HG03060 (cell line): ENCODE results near the gene MMP19.
"Not testable (repeated sequence)": the region's sequence is repeated elsewhere in the genome, so short reads cannot be mapped to it uniquely, and the experiment has no call there.

Source experiments
- ATAC-seq: cut with Tn5 transposase; IDR thresholded peaks from one replicate; pipeline ENCODE4 v1.9.1; 2021; ENCODE audit warnings: low read depth, moderate number of reproducible peaks; ENCODE audit not compliant: unreplicated experiment

MMP19 gene, protein sequence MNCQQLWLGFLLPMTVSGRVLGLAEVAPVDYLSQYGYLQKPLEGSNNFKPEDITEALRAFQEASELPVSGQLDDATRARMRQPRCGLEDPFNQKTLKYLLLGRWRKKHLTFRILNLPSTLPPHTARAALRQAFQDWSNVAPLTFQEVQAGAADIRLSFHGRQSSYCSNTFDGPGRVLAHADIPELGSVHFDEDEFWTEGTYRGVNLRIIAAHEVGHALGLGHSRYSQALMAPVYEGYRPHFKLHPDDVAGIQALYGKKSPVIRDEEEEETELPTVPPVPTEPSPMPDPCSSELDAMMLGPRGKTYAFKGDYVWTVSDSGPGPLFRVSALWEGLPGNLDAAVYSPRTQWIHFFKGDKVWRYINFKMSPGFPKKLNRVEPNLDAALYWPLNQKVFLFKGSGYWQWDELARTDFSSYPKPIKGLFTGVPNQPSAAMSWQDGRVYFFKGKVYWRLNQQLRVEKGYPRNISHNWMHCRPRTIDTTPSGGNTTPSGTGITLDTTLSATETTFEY

GRCh38 chr12:55842681-55843429 is at the start of gene MMP19:
Gene MMP19, minus strand, starts transcription at chr12:55842936. Its CDS starts 106 bp downstream, at chr12:55842830.
- no peak for ATAC-seq

DNA sequence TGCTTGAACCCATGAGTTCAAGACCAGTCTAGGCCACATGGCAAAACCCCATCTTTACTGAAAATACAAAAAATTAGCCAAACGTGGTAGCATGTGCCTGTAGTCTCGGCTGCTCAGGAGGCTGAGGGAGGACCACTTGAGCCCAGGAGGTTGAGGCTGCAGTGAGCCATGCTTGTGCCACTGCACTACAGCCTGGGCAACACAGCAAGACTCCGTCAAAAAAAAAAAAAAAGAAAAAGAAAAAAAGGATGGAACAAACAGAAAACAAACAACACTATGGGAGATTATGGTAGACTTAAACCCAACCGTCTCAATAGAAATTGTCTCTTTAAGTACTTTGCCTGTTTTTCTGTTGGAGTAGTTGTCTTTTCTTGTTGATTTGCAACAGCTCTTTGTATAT is 48.6 kb upstream of the MMP19 start:
- ATAC-seq = no peak

- ATAC-seq = no peak
Observed at GRCh38 chr12:55885113-55885512, 42.4 kb upstream of the MMP19 start.

DNA sequence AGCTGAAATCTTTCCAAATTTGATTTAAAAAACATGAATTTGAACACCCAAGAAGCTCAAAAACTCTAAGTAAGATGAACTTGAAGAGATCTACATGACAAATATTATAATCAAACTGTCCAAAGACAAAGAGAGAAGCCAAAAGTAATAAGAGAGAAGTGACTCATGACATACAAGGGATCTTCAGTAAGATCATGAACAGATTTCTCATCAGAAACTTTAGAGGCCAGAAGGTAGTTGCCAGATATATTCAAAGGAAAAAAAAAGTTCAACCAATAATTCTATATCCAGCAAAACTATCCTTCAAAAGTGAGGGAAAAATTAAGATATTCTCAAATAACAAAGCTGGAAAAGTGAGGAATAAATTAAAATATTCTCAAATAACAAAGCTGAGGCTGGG is 35.1 kb upstream of the MMP19 start:
- no peak for ATAC-seq

- ATAC-seq = no peak
Observed at GRCh38 chr12:55875704-55876467, 33.1 kb upstream of the MMP19 start.

- ATAC-seq = no peak
Observed at GRCh38 chr12:55874443-55874842, 31.7 kb upstream of the MMP19 start.

- ATAC-seq = not testable (repeated sequence)
Observed at GRCh38 chr12:55866454-55867004, 23.8 kb upstream of the MMP19 start.

- ATAC-seq = no peak
Observed at GRCh38 chr12:55865327-55865726, 22.6 kb upstream of the MMP19 start.

DNA sequence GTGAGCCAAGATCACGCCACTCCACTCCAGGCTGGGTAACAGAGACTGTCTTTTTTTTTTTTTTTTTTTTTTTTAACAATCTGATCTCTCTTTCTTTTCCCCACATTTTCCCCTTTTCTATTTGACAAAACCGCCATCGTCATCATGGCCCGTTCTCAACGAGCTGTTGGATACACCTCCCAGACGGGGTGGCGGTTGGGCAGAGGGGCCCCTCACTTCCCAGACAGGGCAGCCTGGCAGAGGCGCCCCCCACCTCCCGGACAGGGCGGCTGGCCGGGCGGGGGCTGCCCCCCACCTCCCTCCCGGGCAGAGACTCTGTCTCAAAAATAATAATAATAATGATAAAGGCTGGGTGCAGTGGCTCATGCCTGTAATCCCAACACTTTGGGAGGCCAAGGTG is 20.2 kb upstream of the MMP19 start:
- not testable (repeated sequence) for ATAC-seq

GRCh38 chr12:55862286-55862685 is 19.6 kb upstream of the MMP19 start:
- ATAC-seq = no peak

GRCh38 chr12:55861871-55862270 is 19.1 kb upstream of the MMP19 start:
- ATAC-seq = no peak

DNA sequence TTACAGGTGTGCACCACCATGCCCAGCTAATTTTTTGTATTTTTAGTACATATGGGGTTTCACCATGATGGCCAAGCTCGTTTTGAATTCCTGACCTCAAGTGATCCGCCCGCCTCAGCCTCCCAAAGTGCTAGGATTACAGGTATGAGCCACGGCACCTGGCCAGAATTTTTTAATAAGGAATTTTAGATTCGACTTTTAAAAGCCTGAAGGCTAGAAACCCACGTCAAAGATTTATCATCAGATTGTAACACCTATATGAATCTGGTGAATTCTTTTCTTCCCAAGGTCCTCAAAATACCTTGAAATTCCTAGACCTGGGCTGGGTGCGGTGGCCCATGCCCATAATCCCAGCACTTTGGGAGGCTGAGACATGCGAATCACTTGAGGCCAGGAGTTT is 18.7 kb upstream of the MMP19 start:
- no peak for ATAC-seq

GRCh38 chr12:55852740-55853139 is 10.0 kb upstream of the MMP19 start:
- ATAC-seq = no peak

- no peak for ATAC-seq
Observed at GRCh38 chr12:55850893-55851292, 8.2 kb upstream of the MMP19 start.

- no peak for ATAC-seq
Observed at GRCh38 chr12:55850401-55850800, 7.7 kb upstream of the MMP19 start.

DNA sequence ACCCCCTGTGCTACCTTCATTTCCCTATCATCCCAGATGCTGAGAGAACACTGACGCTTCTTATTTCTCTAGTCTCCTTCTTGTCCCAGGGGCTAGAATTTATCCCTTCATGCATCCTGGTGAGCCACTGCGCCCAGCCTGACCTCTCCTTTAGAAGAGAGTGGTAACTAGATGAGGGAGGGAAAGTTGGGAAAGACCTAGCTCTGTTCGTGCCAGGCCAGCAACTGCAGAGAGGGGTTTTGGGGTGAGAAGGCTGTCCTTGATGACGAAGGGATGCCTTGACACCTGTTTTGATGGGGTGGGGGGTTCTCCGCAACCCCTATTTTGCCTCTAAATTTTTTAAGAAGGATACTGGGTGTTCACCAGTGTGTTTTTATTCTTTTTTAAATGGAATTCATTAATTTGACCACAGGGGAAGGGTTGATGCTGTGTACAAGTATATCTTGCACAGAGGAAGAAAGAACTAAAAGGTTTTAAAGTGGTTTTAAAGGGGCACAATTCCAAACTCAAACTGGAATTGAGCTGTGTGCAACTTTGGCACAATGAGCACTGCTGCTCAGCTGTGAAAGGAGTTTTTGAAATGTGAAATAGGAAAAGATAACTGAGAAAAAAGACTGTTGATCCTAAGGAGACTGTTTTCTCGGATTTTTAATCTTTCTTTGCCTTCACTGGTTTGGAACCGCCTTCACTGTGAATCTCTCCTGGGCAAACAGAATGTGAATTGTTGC is 7.0 kb upstream of the MMP19 start:
- no peak for ATAC-seq

DNA sequence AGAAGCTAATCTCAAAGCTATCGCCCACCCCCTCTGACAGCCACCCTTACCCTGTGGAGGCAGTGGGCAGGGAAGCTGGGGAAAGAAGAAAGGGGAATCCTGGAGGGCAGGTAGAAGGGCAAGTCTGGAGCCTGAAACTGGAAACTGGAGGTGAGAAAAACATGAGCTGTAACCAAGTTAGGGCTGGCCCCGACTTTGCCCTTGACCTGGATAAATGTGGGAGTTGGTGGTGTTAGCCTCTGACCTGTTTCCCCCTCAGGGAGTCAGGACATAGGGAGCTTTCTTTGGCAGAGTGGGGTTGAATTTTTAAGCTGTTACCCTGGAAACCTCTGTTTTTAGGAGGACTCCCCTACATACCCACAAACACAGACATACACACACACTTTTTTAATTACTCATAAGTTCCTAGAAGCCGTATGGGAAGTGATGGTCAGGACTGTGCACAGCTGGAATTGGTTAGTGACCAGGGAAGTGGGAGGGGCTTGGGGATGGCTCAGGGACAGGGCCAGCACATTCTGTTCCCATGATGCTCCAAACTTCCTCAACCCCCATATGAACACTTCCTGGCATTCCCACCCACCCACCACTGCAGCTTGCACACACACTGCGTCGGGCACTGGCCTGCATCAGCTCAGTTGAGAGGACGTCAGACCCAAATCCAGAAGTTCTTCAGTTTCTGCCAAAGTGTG is 5.0 kb upstream of the MMP19 start:
- no peak for ATAC-seq

DNA sequence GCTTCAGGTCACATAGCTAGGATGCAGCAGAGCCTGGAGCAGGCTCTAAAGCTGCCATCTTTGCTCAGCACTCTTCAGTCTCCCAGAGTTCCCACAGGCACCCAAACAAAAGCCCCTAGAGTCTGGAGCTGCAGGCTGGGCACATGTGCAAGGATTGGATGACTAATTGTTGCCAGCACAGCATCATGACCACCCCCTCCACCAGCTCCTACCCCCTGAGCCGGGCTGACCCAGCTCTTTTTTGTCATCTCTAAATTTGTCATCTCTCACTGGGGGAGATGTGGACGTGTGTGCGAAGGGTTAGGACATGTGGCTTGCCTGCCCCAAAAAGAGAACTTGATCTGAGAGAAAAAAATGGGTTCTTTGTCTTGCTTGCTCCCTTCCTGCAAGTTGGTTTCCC is 4.3 kb upstream of the MMP19 start:
- ATAC-seq = no peak

- ATAC-seq = no peak
Observed at GRCh38 chr12:55845785-55846496, 3.2 kb upstream of the MMP19 start.
